ENCODE measurements around the gene SCN2A.

The SCN2A gene
- total RNA-seq = 0.15 to 0.44 reads per million in 2 donors

- DNase-seq = no peak
Measured at GRCh38 chr2:165239230-165239629, at the start of gene SCN2A. SCN2A (plus strand) TSS chr2:165239414; CDS start chr2:165295824, 56,410 bp downstream.

DNA sequence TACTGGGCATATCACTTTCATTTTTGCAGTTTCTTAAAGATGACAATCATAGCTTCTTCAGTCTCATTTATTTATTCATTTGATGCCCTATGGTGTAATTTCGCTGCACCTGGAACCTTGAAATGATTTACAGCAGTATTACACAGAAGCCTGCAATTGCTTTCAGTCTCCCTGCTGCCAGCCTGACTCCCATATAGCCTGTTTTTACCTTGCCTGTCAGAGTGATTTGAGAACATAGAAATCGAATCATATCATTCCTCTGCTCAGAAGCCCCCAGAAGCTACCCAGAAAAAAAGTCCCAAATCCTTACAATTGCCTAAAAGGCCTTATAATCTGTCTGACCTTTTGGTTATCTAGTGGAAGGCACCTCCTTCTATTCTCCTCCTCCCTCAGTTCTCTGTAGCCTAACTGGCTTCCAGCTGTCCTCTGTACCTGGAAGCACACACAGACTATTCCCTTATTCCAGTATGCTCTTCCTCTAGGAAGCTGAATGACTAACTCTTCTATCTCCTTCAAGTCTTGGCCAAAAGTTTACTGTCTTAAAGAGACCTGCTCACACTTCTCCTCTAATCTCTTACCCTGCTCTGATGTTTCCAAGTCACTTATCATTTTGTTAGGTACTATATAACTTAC is 48.0 kb upstream of the SCN2A start:
- no peak for DNase-seq

GRCh38 chr2:165192729-165193128 is 46.5 kb upstream of the SCN2A start:
- no peak for DNase-seq

DNA sequence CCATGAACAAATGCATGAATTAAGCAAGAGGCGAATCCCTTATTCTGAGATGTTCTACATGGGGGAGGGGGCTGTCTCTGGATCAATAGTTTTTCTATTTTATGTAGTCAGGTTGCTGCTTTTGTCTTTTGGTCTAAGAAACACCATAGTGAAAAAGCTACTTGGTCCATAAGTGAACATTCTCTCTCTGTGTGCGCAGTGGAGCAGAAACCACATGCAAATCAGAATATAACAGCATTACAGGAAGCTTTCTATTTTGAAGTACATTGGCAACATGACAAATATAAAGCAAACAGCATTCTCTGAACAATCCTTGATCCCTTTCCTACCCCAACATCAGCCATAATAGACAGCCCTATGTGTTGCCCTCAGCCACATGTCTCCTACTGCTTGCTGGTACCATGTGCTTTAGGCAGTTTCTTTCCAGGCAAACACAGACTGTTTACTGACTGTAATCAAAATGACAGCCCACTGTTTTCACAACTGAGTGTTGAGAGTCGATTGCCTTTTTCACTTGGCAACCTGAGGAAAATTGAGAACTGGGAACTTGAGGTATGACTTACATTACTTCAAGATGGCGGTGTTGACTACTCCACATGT is 45.9 kb upstream of the SCN2A start:
- no peak for DNase-seq

- DNase-seq = no peak
Measured at GRCh38 chr2:165196411-165196810, 42.8 kb upstream of the SCN2A start.

DNA sequence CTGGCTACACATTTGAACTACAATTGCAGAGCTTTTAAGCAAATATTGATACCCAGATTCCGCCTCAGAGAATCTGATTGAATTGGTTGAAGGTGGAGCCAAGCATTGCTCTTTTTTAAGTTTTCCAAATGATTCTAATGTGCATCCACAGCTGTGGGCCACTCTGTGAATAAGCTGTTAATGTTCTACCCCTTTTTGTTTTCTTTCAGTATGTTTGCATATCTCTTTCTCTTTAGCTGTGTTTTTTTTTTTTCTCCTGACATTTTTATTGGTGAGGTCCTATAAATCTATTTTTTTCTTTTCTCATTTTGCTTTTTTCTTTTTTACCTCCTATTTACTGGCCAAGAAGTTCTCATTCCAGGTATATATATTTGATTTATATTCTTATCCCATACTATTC is 41.9 kb upstream of the SCN2A start:
- no peak for DNase-seq

DNA sequence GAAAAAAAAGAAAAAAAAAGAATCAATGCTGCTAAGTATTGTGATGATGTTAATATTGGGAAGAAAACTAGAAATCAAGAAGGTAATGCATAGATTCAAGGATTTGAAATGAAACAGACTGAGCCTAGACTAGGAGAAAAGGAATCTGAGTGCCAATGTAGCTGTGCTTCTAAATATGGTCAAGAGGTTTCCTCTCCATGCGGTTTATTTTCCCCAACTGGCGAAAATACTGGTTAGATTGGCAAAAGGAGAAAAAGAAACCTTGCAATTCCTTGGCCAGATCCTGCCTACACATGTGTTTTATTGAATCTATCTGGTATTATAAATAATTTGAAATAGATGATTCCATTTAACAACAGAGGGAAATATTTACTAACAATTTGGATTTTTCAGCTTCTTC is 41.0 kb upstream of the SCN2A start:
- no peak for DNase-seq

- DNase-seq = no peak
Measured at GRCh38 chr2:165202239-165202638, 37.0 kb upstream of the SCN2A start.

DNA sequence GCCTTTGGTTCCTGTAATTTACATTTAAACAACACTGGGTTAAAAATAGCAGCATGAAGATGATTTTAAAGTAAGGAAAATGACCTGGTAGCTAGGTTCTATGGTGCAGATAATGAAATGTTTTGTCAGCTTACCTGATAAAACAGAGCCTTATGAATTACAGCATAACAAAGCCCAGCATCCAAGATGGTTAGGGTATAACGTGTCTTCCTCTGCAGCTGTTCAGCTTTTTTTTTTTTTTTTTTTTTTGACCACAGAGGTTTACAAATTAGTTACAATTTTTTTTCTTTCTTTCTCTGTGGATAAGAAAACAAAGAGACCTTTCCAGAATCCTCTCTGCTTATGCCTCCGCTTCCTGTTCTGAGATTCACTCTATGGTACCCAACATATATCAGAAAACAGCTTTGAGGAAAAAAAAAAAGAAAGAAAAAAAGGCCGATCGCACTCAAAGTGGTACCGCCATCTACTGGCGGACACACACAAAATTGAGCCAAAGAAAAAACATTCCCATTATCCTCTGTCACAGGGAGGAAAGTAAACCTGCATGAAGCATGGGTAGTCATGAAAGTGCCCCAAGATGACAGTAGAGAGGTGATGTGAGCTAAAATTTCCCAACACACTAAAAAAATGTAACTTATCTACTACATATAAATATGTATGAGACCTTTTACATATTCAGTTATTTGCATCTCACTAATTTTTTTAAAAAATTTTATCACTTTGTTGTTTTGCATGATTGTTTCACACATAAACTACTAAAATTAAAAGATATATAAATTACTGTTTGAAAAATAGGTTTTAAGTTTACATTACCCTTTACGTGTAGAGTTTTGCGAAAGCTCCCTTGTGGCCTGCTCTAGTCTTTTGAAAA is 35.3 kb upstream of the SCN2A start, which contains the start of gene SCN3A:
SCN3A (minus strand) TSS at position 362 of the 871 bp plus-strand sequence. CDS start 27,656 bp downstream, outside the sequence.
- DNase-seq = no peak

GRCh38 chr2:165205865-165206264 is 33.3 kb upstream of the SCN2A start:
- no peak for DNase-seq

DNA sequence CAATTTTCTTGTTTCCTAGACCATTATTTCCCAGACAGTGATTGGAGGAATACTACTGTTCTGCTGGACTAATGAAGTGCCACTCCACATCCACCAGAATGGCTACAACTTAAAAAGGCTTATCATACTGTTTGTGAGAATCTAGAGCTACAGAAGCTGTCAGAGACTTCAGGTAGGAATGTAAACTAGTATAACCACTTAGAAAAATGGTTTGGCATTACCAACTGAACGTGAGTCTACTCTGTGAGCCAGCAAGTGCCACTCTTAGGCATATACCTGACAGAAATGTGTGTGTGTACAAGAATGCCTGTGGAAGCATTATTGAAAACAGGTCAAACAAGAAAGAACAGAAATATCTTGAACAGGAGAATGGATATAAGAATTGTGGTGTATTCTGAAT is 31.1 kb upstream of the SCN2A start:
- DNase-seq = no peak

GRCh38 chr2:165214093-165214492 is 25.1 kb upstream of the SCN2A start:
- no peak for DNase-seq

DNA sequence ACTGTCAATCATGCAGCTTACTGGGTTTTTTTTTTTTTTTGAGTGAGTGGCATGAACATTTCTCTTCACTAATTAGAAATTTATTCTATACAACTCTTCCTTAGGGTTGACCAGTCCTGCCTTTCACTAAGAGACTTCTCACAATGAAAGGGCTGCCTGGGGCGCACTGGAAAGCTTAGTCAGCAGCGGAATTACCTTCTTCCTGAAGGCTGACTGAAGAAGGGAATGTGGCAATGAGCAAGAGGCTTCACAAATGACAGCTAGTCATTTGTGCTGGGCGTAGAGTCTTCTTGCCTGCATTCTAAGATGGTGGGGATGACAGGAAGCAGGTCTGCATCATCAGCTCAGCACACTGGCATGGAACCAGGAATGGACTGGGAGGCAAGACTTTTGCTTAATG is 19.7 kb upstream of the SCN2A start:
- DNase-seq = no peak

DNA sequence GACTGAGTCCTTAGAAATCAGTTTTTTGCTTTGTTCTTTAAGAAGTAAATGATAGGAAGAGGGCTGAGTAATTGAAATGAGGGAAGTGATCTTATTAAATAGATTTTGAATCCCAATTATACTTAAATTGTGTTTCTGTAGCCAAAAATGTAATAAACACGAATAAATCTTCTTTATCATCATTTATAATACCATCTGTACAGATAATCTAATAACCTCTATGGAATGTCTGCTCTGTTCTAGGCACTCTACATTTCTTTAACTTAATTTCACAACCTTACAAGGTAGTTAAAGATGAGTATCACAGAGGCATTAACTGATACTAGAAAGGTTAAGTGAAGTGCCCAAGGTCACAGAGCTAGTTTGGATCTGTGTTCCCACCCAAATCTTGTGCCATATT is 14.3 kb upstream of the SCN2A start:
- DNase-seq = no peak

- no peak for DNase-seq
Measured at GRCh38 chr2:165227571-165227970, 11.6 kb upstream of the SCN2A start.

- DNase-seq = no peak
Measured at GRCh38 chr2:165237056-165237455, 2.2 kb upstream of the SCN2A start.

- DNase-seq = no peak
Measured at GRCh38 chr2:165238295-165238694, 919 bp upstream of the SCN2A start.

- no peak for DNase-seq
Measured at GRCh38 chr2:165239856-165240515, 772 bp downstream of the SCN2A start.

GRCh38 chr2:165240916-165241315 is 1.7 kb downstream of the SCN2A start:
- DNase-seq = no peak

DNA sequence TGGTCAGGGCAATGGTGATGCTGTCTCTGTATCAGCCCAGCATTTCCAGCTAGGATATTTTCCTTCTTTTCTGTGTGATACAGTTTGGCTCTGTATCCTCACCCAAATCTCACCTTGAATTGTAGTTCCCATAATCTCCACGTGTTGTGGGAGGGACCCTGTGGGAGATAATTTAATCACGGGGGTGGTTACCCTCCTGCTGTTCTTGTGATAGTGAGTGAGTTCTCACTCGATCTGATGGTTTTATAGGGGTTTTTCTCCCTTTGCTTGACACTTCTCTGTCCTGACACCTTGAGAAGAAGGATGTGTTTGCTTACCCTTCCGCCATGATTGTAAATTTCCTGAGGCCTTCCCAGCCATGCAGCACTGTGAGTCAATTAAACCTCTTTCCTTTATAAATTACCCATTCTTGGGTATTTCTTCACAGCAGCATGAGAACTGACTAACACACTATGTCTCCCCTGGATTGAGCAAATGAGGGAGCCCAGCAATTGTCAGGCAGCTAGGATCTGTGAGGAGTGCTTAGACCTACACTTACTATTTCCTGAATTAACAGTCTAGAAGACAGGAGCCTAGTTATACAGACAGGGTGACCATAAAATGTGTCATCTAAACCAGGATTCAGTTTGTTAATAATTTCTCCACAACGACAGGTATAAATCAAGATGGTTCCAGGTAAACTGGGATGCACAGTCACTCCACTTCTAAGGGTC is 6.0 kb downstream of the SCN2A start:
- no peak for DNase-seq

- DNase-seq = no peak
Measured at GRCh38 chr2:165248238-165248637, 9.0 kb downstream of the SCN2A start.

- DNase-seq = no peak
Measured at GRCh38 chr2:165251366-165251765, 12.2 kb downstream of the SCN2A start.

DNA sequence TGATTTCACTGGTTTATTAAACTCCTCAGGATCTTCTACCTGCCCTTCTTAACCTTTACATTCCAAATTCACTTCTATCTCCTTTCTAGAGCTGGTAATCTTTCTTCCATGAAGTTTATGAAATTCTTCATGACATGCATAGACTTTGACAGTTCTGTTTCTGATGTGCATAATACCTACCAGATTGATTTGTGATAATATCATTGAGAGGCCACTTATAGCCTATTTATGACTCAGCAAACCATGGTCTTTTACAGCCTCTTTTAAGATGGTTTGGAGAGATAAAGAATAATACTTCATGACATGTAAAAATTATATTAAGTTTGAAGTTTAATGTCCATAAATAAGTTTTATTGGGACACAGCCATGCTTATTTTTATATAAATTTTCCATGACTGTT is 14.0 kb downstream of the SCN2A start:
- DNase-seq = no peak

Data from activated gamma-delta T cell (primary cell).